Sciatic nerve (tissue), 2 donors: ENCODE data around the gene IRF3. TPM values are rescaled to one million over a fixed set of nuclear protein-coding genes. Genes with fewer than 3 reads are reported as not detected.
A peak's percentile ranks its signal among the peaks of the same experiment; 100 is the strongest.

Experiments used
- ATAC-seq: fragments of 200-7000 bp; cut with Tn5 transposase; one replicate; pipeline ENCODE4 v1.9.1; 2020; ENCODE audit warnings: mild to moderate bottlenecking, moderate library complexity
- DNase-seq: peaks from one replicate; pipeline ENCODE4 v3.0.0-alpha.2; 2020; ENCODE audit warnings: low spot score
- intact Hi-C: fragments of 100-400 bp; cut with DNase I; formaldehyde crosslinking; loops from one replicate; pipeline ENCODE4 v1.14.2; 2022
- total RNA-seq: library from RNA; stranded (reverse); fragmentation: NEBNext Ultra II Directional; extraction: Animal tissue kit (Norgen Biotek cat#: 25700); gene quantifications from one replicate; pipeline ENCODE4 v1.2.1, GENCODE V29; 2021
- donor health status: DM: no; HTN: no; CAD: no.
- donor health status: DM: no; HTN: no; CAD: no.

IRF3 gene
- total RNA-seq, 1 donor from 2014 or later: 76.7 TPM

- peak; percentile 92 for ATAC-seq
- DNase-seq: peak; percentile 100
- intact Hi-C loops: loop anchor here (10.0 kb wide), 1 partner anchor 92 kb away; the partner anchor contains the start of genes NOSIP and PRRG2
Measured at GRCh38 chr19:49676784-49677230, 11.2 kb upstream of the IRF3 start.

- DNase-seq: peak; percentile 91
- intact Hi-C loops: loop anchor here (10.0 kb wide), 1 partner anchor 91 kb away; the partner anchor contains the start of genes NOSIP and PRRG2
- ATAC-seq: peak; percentile 65
Measured at GRCh38 chr19:49676136-49676783, 10.6 kb upstream of the IRF3 start.

GRCh38 chr19:49672131-49672919 lies 6.7 kb upstream of the IRF3 start:
- ATAC-seq (no peak), DNase-seq (peak; percentile 87)
- intact Hi-C loops: loop anchor here (10.0 kb wide), 1 partner anchor 88 kb away; the partner anchor contains the start of genes NOSIP and PRRG2

- ATAC-seq (no peak), DNase-seq (no peak)
- intact Hi-C loops: loop anchor here (5.0 kb wide), 1 partner anchor 217 kb away; the partner anchor contains the start of genes ALDH16A1 and PIH1D1
Measured at GRCh38 chr19:49669516-49669915, 3.9 kb upstream of the IRF3 start.

- ATAC-seq (no peak), DNase-seq (no peak)
- intact Hi-C loops: loop anchor here (5.0 kb wide), 1 partner anchor 215 kb away; the partner anchor contains the start of genes ALDH16A1 and PIH1D1
Measured at GRCh38 chr19:49667473-49667872, 1.8 kb upstream of the IRF3 start.

GRCh38 chr19:49666120-49666444 lies 425 bp upstream of the IRF3 start:
- ATAC-seq: no peak
- intact Hi-C loops: loop anchor here (5.0 kb wide), 1 partner anchor 214 kb away; the partner anchor contains the start of genes ALDH16A1 and PIH1D1

GRCh38 chr19:49665036-49665350 lies 664 bp downstream of the IRF3 start:
- intact Hi-C loops: loop anchor here (5.0 kb wide), 1 partner anchor 213 kb away; the partner anchor contains the start of genes ALDH16A1 and PIH1D1
- no peak for DNase-seq
- peak; percentile 1 for ATAC-seq

More at GRCh38 chr19:49666120-49666444, 425 bp upstream of the IRF3 start:
- no peak for DNase-seq

- DNase-seq: peak; percentile 97
- intact Hi-C loops: loop anchor here (5.0 kb wide), 1 partner anchor 212 kb away; the partner anchor contains the start of genes ALDH16A1 and PIH1D1
- ATAC-seq: peak; percentile 86
Measured at GRCh38 chr19:49664171-49665035, 1.3 kb downstream of the IRF3 start.

GRCh38 chr19:49663224-49663623 lies 2.4 kb downstream of the IRF3 start:
- intact Hi-C loops: no loop called here
- no peak for DNase-seq
- ATAC-seq: no peak

GRCh38 chr19:49662011-49662410 lies 3.6 kb downstream of the IRF3 start:
- DNase-seq: no peak
- no peak for ATAC-seq
- intact Hi-C loops: no loop called here

- intact Hi-C loops: no loop called here
- no peak for DNase-seq
- ATAC-seq: no peak
Measured at GRCh38 chr19:49660338-49660961, 5.2 kb downstream of the IRF3 start.

GRCh38 chr19:49658566-49659442 lies 6.9 kb downstream of the IRF3 start:
- intact Hi-C loops: no loop called here
- no peak for DNase-seq
- ATAC-seq: no peak

- no peak for DNase-seq
- ATAC-seq: no peak
- intact Hi-C loops: no loop called here
Measured at GRCh38 chr19:49658139-49658517, 7.5 kb downstream of the IRF3 start.

- intact Hi-C loops: no loop called here
- ATAC-seq (no peak), DNase-seq (no peak)
Measured at GRCh38 chr19:49657493-49658138, 8.0 kb downstream of the IRF3 start.

- DNase-seq: no peak
- intact Hi-C loops: no loop called here
- ATAC-seq: no peak
Measured at GRCh38 chr19:49656456-49657109, 9.1 kb downstream of the IRF3 start.

GRCh38 chr19:49655570-49656455 lies 9.8 kb downstream of the IRF3 start:
- intact Hi-C loops: no loop called here
- no peak for DNase-seq
- ATAC-seq: no peak
